HEK293 (cell line): ENCODE results near the gene RPS6KA2.

Experiments
- CTCF ChIA-PET: fragments of 350-600 bp; formaldehyde crosslinking; extraction: SDS; loops from one replicate; lab custom pipeline; 2021; ENCODE audit warnings: antibody characterized with exemption; lab: Yijun Ruan, JAX
- POLR2A ChIA-PET: fragments of 300-600 bp; formaldehyde crosslinking; extraction: SDS; loops from one replicate; lab custom pipeline; 2020; ENCODE audit warnings: antibody characterized with exemption, inconsistent platforms; lab: Yijun Ruan, JAX
- H3K27ac ChIP-seq: fragments of 200-500 bp; sonication (Bioruptor generic); 2 replicates; pipeline ENCODE4 v1.5.1; 2014; ENCODE audit warnings: low read depth, low read length, control low read depth, inconsistent platforms; ENCODE audit errors: extremely low read depth
- H3K36me3 ChIP-seq, 2 experiments: fragments of 200-500 bp in 1 of 2; sonication (Bioruptor generic) in 1 of 2; 1 replicate in 1 of 2; 2 replicates in 1 of 2; pipeline ENCODE4 v1.5.1; 2014 to 2017; ENCODE audit warnings: inconsistent platforms in 2 of 2, low read length in 2 of 2; ENCODE audit not compliant: control insufficient read depth in 2 of 2, insufficient read depth in 1 of 2
- H3K4me1 ChIP-seq: fragments of 200-500 bp; sonication (Bioruptor generic); 2 replicates; pipeline ENCODE4 v1.5.1; 2014; ENCODE audit warnings: mild to moderate bottlenecking, low read length, inconsistent platforms; ENCODE audit not compliant: control insufficient read depth, insufficient read depth
- H3K4me3 ChIP-seq: 2 replicates; pipeline ENCODE4 v1.5.1; 2011; ENCODE audit warnings: low read depth, mild to moderate bottlenecking, control low read depth, low read length, moderate library complexity
- H3K9me3 ChIP-seq: fragments of 200-500 bp; sonication (Bioruptor generic); 2 replicates; pipeline ENCODE4 v1.5.1; 2014; ENCODE audit warnings: low read depth, low read length, inconsistent platforms; ENCODE audit not compliant: control insufficient read depth, insufficient read depth
- KLF16 ChIP-seq: fragments of 450-650 bp; formaldehyde crosslinking; IDR thresholded peaks from 2 replicates; pipeline ENCODE4 v1.5.1; 2017; ENCODE audit warnings: missing biosample characterization, missing genetic modification characterization
- REPIN1 ChIP-seq: fragments of 450-650 bp; formaldehyde crosslinking; IDR thresholded peaks from 2 replicates; pipeline ENCODE4 v1.5.1; 2017; ENCODE audit warnings: missing biosample characterization, missing genetic modification characterization, low read depth
- SCRT2 ChIP-seq: fragments of 450-650 bp; formaldehyde crosslinking; IDR thresholded peaks from 2 replicates; pipeline ENCODE4 v1.5.1; 2016; ENCODE audit warnings: missing biosample characterization, missing genetic modification characterization
- SP7 ChIP-seq: fragments of 450-650 bp; formaldehyde crosslinking; IDR thresholded peaks from 2 replicates; pipeline ENCODE4 v1.5.1; 2016; ENCODE audit warnings: missing biosample characterization, missing genetic modification characterization
- ZBTB1 ChIP-seq: fragments of 450-650 bp; formaldehyde crosslinking; IDR thresholded peaks from 2 replicates; pipeline ENCODE4 v1.5.1; 2016; ENCODE audit warnings: missing biosample characterization, missing genetic modification characterization
- ZBTB20 ChIP-seq: fragments of 450-650 bp; formaldehyde crosslinking; IDR thresholded peaks from 2 replicates; pipeline ENCODE4 v1.5.1; 2016; ENCODE audit warnings: missing biosample characterization, missing genetic modification characterization
- ZBTB21 ChIP-seq: fragments of 450-650 bp; formaldehyde crosslinking; IDR thresholded peaks from 2 replicates; pipeline ENCODE4 v1.5.1; 2017; ENCODE audit warnings: missing biosample characterization, missing genetic modification characterization
- ZNF211 ChIP-seq: fragments of 450-650 bp; formaldehyde crosslinking; IDR thresholded peaks from 2 replicates; pipeline ENCODE4 v1.5.1; 2016; ENCODE audit warnings: low read depth, missing biosample characterization, missing genetic modification characterization
- ZNF350 ChIP-seq: fragments of 450-650 bp; formaldehyde crosslinking; IDR thresholded peaks from 2 replicates; pipeline ENCODE4 v1.5.0; 2017; ENCODE audit warnings: missing biosample characterization, mild to moderate bottlenecking, missing genetic modification characterization
- ZNF416 ChIP-seq: fragments of 450-650 bp; formaldehyde crosslinking; IDR thresholded peaks from 2 replicates; pipeline ENCODE4 v1.5.1; 2016; ENCODE audit warnings: missing biosample characterization, missing genetic modification characterization
- ZNF48 ChIP-seq: fragments of 450-650 bp; formaldehyde crosslinking; IDR thresholded peaks from 2 replicates; pipeline ENCODE4 v1.5.1; 2016; ENCODE audit warnings: missing biosample characterization, missing genetic modification characterization
- ZNF521 ChIP-seq: fragments of 450-650 bp; formaldehyde crosslinking; IDR thresholded peaks from 2 replicates; pipeline ENCODE4 v1.5.1; 2017; ENCODE audit warnings: missing biosample characterization, mild to moderate bottlenecking, missing genetic modification characterization
- ZNF560 ChIP-seq: fragments of 450-650 bp; formaldehyde crosslinking; IDR thresholded peaks from 2 replicates; pipeline ENCODE4 v1.5.1; 2017; ENCODE audit warnings: missing biosample characterization, missing genetic modification characterization, borderline replicate concordance
- ZNF624 ChIP-seq: fragments of 450-650 bp; formaldehyde crosslinking; IDR thresholded peaks from 2 replicates; pipeline ENCODE4 v1.5.1; 2017; ENCODE audit warnings: missing biosample characterization, missing genetic modification characterization
- ZNF658 ChIP-seq: fragments of 450-650 bp; formaldehyde crosslinking; IDR thresholded peaks from 2 replicates; pipeline ENCODE4; 2016; ENCODE audit warnings: missing biosample characterization, missing genetic modification characterization
- ZNF677 ChIP-seq: fragments of 450-650 bp; IDR thresholded peaks from 2 replicates; pipeline ENCODE4 v1.5.0; 2018; ENCODE audit warnings: missing biosample characterization, mild to moderate bottlenecking, missing genetic modification characterization, moderate library complexity
- ZNF747 ChIP-seq: fragments of 450-650 bp; formaldehyde crosslinking; IDR thresholded peaks from 2 replicates; pipeline ENCODE4 v1.5.1; 2016; ENCODE audit warnings: missing biosample characterization, missing genetic modification characterization
- ZNF768 ChIP-seq: fragments of 450-650 bp; formaldehyde crosslinking; IDR thresholded peaks from 2 replicates; pipeline ENCODE4 v1.5.1; 2018; ENCODE audit warnings: missing biosample characterization, mild to moderate bottlenecking, missing genetic modification characterization
- ZNF791 ChIP-seq: fragments of 450-650 bp; formaldehyde crosslinking; IDR thresholded peaks from 2 replicates; pipeline ENCODE4 v1.5.1; 2016; ENCODE audit warnings: missing biosample characterization, missing genetic modification characterization
- ZNF830 ChIP-seq: fragments of 450-650 bp; IDR thresholded peaks from 2 replicates; pipeline ENCODE4 v1.5.0; 2018; ENCODE audit warnings: missing biosample characterization, missing genetic modification characterization, low read depth, mild to moderate bottlenecking, moderate library complexity
- TF ChIP-seq, protein P1 (sequence below): fragments of 450-650 bp; formaldehyde crosslinking; IDR thresholded peaks from 2 replicates; pipeline ENCODE4 v1.5.1; 2016; ENCODE audit warnings: missing biosample characterization, missing genetic modification characterization
- TF ChIP-seq, protein P2 (sequence below): fragments of 450-650 bp; IDR thresholded peaks from 2 replicates; pipeline ENCODE4 v1.5.1; 2018; ENCODE audit warnings: missing biosample characterization, missing genetic modification characterization
- TF ChIP-seq, protein P3 (sequence below): fragments of 450-650 bp; formaldehyde crosslinking; IDR thresholded peaks from 2 replicates; pipeline ENCODE4 v1.5.1; 2016; ENCODE audit warnings: missing biosample characterization, missing genetic modification characterization
- TF ChIP-seq, protein P4 (sequence below): fragments of 450-650 bp; formaldehyde crosslinking; IDR thresholded peaks from 2 replicates; pipeline ENCODE4 v1.5.1; 2017; ENCODE audit warnings: missing biosample characterization, missing genetic modification characterization
- TF ChIP-seq, protein P5 (sequence below): fragments of 450-650 bp; formaldehyde crosslinking; IDR thresholded peaks from 2 replicates; pipeline ENCODE4 v1.5.1; 2016; ENCODE audit warnings: missing biosample characterization, missing genetic modification characterization
- TF ChIP-seq, protein P6 (sequence below): fragments of 450-650 bp; formaldehyde crosslinking; IDR thresholded peaks from 2 replicates; pipeline ENCODE4 v1.5.1; 2016; ENCODE audit warnings: missing biosample characterization, missing genetic modification characterization

The RPS6KA2 gene

DNA sequence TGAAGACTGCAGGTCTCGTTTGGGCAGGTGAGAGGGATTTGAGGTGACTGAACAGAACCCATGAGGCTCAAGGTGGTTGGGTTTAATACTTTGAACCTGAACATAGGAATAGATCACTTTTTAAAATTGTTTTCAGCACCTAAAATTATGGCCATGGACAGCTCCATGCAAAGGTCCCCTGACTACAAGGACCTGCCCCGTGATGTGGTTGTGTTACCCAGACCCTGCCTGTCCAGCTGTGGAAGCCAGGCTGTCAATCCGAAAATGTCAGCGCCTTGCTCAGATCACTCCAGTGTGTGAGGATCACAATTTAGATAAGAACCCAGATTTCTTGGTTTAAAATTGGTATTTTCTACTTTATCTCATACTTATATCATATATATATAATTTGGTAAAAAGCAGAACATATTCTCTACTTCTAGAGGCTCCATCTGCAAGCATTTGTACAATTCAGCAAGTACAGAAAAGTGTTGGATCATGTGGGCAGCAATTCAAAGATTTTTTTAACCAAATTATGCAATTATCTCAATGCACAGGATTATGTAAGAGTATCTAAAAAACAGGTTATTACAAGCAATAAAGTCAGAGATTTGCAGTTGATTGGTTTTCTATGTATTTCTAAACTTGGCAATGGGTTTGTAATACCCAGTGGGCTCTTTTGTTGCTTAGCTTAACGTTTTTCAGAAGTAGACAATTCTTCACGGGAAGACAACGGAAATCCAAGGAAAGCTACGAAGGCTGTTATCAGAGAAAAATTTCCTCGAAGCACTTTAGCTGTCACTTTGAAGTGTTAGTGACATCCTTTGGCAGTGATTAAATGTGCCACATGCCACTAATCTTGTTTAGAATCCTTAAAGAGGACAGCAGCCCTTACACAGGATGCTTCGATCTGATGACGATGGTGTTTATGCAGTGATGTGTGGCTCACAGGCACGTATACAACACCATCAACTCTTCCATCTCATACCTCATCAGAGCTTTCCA lies 24.1 kb upstream of the RPS6KA2 start:
- Histone ChIP-seq H3K27ac (no peak overlapping the region), H3K4me3 (no peak overlapping the region), H3K36me3 (no peaks in the 10 kb centered on the region), H3K4me1 (no peaks in the 10 kb centered on the region), H3K9me3 (no peaks in the 10 kb centered on the region)
- CTCF ChIA-PET = no interaction called here
- POLR2A ChIA-PET = no interaction called here
- TF ChIP-seq, protein P1, sequence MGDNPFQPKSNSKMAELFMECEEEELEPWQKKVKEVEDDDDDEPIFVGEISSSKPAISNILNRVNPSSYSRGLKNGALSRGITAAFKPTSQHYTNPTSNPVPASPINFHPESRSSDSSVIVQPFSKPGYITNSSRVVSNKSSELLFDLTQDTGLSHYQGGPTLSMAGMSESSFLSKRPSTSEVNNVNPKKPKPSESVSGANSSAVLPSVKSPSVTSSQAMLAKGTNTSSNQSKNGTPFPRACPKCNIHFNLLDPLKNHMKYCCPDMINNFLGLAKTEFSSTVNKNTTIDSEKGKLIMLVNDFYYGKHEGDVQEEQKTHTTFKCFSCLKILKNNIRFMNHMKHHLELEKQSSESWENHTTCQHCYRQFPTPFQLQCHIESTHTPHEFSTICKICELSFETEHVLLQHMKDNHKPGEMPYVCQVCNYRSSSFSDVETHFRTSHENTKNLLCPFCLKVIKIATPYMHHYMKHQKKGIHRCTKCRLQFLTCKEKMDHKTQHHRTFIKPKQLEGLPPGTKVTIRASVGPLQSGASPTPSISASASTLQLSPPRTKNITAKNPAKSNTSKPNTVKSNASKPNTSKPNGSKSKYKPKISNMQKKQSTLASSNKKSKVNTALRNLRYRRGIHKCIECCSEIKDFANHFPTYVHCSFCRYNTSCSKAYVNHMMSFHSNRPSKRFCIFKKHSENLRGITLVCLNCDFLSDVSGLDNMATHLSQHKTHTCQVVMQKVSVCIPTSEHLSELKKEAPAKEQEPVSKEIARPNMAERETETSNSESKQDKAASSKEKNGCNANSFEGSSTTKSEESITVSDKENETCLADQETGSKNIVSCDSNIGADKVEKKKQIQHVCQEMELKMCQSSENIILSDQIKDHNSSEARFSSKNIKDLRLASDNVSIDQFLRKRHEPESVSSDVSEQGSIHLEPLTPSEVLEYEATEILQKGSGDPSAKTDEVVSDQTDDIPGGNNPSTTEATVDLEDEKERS (tag by site-specific recombination) = no peak
- no peak for TF ChIP-seq KLF16 (tag by site-specific recombination)
- no peak for TF ChIP-seq ZNF48 (tag by site-specific recombination)
- TF ChIP-seq, protein P2, sequence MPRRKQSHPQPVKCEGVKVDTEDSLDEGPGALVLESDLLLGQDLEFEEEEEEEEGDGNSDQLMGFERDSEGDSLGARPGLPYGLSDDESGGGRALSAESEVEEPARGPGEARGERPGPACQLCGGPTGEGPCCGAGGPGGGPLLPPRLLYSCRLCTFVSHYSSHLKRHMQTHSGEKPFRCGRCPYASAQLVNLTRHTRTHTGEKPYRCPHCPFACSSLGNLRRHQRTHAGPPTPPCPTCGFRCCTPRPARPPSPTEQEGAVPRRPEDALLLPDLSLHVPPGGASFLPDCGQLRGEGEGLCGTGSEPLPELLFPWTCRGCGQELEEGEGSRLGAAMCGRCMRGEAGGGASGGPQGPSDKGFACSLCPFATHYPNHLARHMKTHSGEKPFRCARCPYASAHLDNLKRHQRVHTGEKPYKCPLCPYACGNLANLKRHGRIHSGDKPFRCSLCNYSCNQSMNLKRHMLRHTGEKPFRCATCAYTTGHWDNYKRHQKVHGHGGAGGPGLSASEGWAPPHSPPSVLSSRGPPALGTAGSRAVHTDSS = no peak
- TF ChIP-seq, protein P3, sequence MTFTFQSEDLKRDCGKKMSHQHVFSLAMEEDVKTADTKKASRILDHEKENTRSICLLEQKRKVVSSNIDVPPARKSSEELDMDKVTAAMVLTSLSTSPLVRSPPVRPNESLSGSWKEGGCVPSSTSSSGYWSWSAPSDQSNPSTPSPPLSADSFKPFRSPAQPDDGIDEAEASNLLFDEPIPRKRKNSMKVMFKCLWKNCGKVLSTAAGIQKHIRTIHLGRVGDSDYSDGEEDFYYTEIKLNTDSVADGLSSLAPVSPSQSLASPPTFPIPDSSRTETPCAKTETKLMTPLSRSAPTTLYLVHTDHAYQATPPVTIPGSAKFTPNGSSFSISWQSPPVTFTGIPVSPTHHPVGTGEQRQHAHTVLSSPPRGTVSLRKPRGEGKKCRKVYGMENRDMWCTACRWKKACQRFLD (tag by site-specific recombination) = no peak
- no peak for TF ChIP-seq ZNF624
- TF ChIP-seq ZNF791 (tag by site-specific recombination) = no peak
- TF ChIP-seq ZNF560 (tag by site-specific recombination) = no peak
- TF ChIP-seq REPIN1 (tag by site-specific recombination) = no peak

DNA sequence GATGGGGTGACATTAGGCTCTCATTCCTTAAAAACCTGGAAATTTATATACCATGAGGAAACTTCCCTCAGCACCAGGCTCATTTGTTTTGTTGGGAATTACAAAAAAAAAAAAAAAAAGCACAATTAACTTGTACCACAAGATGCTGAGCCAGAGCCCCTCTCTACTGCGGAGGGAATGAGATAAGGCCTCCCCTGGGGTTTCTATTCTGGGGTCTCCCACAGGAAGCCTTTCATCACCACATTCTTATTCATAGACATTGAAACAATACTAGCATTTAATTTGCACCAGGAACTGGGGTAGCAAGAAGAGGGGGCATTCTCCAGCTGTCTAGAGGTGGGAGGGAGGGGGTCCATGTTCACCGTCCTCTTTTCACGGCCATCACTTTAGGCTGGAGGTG lies 23.0 kb upstream of the RPS6KA2 start:
- POLR2A ChIA-PET = no interaction called here
- Histone ChIP-seq H3K36me3 (no peaks in the 10 kb centered on the region), H3K4me3 (no peak overlapping the region), H3K27ac (no peak overlapping the region), H3K4me1 (no peaks in the 10 kb centered on the region), H3K9me3 (no peaks in the 10 kb centered on the region)
- CTCF ChIA-PET = no interaction called here
- TF ChIP-seq ZNF48 (tag by site-specific recombination) (no peak), ZNF658 (no peak), ZBTB1 (no peak), ZNF521 (tag by site-specific recombination) (no peak), ZNF768 (tag by site-specific recombination) (no peak), SP7 (tag by site-specific recombination) (no peak), ZNF350 (no peak), ZNF747 (tag by site-specific recombination) (no peak), ZNF830 (tag by site-specific recombination) (no peak), KLF16 (tag by site-specific recombination) (no peak), ZBTB21 (tag by site-specific recombination) (no peak), SCRT2 (tag by site-specific recombination) (no peak), ZNF211 (tag by site-specific recombination) (no peak), ZBTB20 (tag by site-specific recombination) (no peak), ZNF677 (tag by site-specific recombination) (no peak), ZNF416 (tag by site-specific recombination) (no peak)
- TF ChIP-seq, protein P4, sequence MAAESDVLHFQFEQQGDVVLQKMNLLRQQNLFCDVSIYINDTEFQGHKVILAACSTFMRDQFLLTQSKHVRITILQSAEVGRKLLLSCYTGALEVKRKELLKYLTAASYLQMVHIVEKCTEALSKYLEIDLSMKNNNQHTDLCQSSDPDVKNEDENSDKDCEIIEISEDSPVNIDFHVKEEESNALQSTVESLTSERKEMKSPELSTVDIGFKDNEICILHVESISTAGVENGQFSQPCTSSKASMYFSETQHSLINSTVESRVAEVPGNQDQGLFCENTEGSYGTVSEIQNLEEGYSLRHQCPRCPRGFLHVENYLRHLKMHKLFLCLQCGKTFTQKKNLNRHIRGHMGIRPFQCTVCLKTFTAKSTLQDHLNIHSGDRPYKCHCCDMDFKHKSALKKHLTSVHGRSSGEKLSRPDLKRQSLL (tag by site-specific recombination) = no peak
- TF ChIP-seq, protein P5, sequence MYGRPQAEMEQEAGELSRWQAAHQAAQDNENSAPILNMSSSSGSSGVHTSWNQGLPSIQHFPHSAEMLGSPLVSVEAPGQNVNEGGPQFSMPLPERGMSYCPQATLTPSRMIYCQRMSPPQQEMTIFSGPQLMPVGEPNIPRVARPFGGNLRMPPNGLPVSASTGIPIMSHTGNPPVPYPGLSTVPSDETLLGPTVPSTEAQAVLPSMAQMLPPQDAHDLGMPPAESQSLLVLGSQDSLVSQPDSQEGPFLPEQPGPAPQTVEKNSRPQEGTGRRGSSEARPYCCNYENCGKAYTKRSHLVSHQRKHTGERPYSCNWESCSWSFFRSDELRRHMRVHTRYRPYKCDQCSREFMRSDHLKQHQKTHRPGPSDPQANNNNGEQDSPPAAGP (tag by site-specific recombination) = no peak
- TF ChIP-seq, protein P6, sequence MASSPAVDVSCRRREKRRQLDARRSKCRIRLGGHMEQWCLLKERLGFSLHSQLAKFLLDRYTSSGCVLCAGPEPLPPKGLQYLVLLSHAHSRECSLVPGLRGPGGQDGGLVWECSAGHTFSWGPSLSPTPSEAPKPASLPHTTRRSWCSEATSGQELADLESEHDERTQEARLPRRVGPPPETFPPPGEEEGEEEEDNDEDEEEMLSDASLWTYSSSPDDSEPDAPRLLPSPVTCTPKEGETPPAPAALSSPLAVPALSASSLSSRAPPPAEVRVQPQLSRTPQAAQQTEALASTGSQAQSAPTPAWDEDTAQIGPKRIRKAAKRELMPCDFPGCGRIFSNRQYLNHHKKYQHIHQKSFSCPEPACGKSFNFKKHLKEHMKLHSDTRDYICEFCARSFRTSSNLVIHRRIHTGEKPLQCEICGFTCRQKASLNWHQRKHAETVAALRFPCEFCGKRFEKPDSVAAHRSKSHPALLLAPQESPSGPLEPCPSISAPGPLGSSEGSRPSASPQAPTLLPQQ (tag by site-specific recombination) = no peak
